Measurements from ENCODE around the gene AKAP6.

AKAP6 gene

DNA sequence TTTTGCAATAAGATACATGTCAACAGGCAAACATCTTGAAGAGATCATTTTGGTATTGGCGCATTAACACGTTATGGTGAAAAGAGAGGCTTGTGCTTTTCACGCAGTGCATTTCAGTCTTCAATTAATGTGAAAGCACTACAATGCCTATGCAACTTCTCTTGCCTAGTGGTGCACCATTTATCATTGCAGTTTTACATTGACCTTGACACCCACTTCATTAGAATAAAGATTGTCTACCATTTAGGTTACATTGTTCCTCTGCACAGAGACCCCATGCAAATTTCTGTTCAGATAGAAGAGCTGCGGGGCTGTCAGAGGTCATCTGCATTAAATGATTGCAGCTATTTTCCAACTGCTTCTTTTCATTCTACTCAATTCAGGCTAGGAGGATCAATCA is 397.4 kb downstream of the AKAP6 start:
- Histone ChIP-seq H3K27ac (ENCODE audit: low read depth, low read length, severe bottlenecking) (no peak overlapping the region), H3K4me1 (ENCODE audit: control insufficient read depth, insufficient read depth, low read length, poor library complexity, severe bottlenecking) (no peaks in the 10 kb centered on the region), H3K36me3 (ENCODE audit: control insufficient read depth, insufficient read depth, low read length) (no peaks in the 10 kb centered on the region), H3K9me3 (ENCODE audit: control insufficient read depth, low read length) (no peaks in the 10 kb centered on the region), H3K4me3 (ENCODE audit: extremely low read depth, insufficient read depth, low read length, poor library complexity, severe bottlenecking) (no peak overlapping the region)
- WGBS, 2 experiments (ENCODE audit: insufficient coverage in 2 of 2): 86 to 91% methylated on average over 4 of the region's 4 CpGs

DNA sequence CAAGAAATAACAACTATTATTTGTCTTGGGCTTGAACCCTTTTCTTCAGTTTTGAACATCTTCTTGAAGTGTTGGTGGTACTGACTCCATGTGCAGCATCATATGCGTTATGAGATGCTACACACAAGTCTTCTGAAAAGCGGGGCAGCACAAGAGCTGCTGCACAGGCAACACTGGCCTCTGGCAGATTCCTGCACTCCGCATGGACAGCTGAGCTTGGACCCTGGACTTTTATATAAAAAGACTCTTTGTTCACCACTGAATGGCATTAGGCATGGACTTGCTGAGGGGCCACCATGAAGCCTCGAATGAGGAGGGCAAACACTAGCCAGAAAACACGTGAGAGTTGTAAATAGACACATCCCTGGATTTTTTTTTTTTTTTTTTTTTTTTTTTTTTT is 398.7 kb downstream of the AKAP6 start:
- H3K27ac ChIP-seq (ENCODE audit: low read depth, low read length, severe bottlenecking): no peak overlapping the region
- H3K4me3 ChIP-seq (ENCODE audit: extremely low read depth, insufficient read depth, low read length, poor library complexity, severe bottlenecking): no peak overlapping the region
- no peaks in the 10 kb centered on the region for H3K4me1 ChIP-seq (ENCODE audit: control insufficient read depth, insufficient read depth, low read length, poor library complexity, severe bottlenecking)
- no peaks in the 10 kb centered on the region for H3K9me3 ChIP-seq (ENCODE audit: control insufficient read depth, low read length)
- WGBS, 2 experiments (ENCODE audit: insufficient coverage in 2 of 2): 90% methylated on average over 2 of the region's 5 CpGs; no CpG with 5 or more reads in 1 of the 2 experiments
- no peaks in the 10 kb centered on the region for H3K36me3 ChIP-seq (ENCODE audit: control insufficient read depth, insufficient read depth, low read length)

DNA sequence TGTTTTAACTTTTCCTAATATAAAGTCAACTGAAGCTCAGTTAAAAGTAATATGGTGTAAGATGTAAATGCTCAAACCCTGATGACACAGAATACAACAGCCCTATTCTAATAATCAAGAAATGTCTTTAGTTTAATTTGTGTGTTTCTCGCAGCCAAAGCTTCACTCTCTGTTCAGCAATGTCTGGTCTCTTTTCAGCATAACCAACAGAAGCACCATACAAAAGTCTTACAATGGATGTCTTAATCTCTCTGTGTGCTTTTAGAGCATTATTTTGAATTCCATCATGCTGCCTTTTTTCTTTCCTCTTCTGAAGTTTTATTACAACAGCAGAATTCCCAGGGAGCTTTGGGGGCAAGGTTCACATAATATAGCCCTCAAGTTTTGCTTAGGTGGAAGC is 399.4 kb downstream of the AKAP6 start:
- Histone ChIP-seq H3K27ac (ENCODE audit: low read depth, low read length, severe bottlenecking) (no peak overlapping the region), H3K4me1 (ENCODE audit: control insufficient read depth, insufficient read depth, low read length, poor library complexity, severe bottlenecking) (no peaks in the 10 kb centered on the region), H3K36me3 (ENCODE audit: control insufficient read depth, insufficient read depth, low read length) (no peaks in the 10 kb centered on the region), H3K9me3 (ENCODE audit: control insufficient read depth, low read length) (no peaks in the 10 kb centered on the region), H3K4me3 (ENCODE audit: extremely low read depth, insufficient read depth, low read length, poor library complexity, severe bottlenecking) (no peak overlapping the region)
- WGBS, 2 experiments (ENCODE audit: insufficient coverage in 2 of 2): no CpG with 5 or more reads among the region's 1 CpG

DNA sequence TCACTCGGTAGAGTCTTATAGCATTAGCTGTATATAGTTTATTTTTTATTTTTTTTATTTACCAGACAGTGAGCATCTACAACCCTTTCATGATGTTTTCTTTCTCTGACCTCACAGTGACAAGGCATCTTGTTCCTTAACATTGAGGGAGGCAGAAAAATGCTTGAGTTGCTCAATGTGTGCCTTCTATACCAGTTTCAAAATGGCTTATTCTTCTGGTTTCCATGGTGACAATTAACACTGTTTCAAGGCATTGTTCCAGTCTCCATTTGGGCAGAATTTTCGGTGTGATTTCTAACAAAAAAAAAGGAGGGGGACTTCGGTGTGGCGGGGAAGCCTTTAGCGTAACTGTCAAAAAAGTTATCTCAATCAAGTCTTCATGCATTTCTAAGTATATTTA is 399.9 kb downstream of the AKAP6 start:
- H3K36me3 ChIP-seq (ENCODE audit: control insufficient read depth, insufficient read depth, low read length): no peaks in the 10 kb centered on the region
- H3K4me3 ChIP-seq (ENCODE audit: extremely low read depth, insufficient read depth, low read length, poor library complexity, severe bottlenecking): no peak overlapping the region
- WGBS, 2 experiments (ENCODE audit: insufficient coverage in 2 of 2): 86% methylated on average over 1 of the region's 5 CpGs; no CpG with 5 or more reads in 1 of the 2 experiments
- no peaks in the 10 kb centered on the region for H3K9me3 ChIP-seq (ENCODE audit: control insufficient read depth, low read length)
- no peak overlapping the region for H3K27ac ChIP-seq (ENCODE audit: low read depth, low read length, severe bottlenecking)
- no peaks in the 10 kb centered on the region for H3K4me1 ChIP-seq (ENCODE audit: control insufficient read depth, insufficient read depth, low read length, poor library complexity, severe bottlenecking)

DNA sequence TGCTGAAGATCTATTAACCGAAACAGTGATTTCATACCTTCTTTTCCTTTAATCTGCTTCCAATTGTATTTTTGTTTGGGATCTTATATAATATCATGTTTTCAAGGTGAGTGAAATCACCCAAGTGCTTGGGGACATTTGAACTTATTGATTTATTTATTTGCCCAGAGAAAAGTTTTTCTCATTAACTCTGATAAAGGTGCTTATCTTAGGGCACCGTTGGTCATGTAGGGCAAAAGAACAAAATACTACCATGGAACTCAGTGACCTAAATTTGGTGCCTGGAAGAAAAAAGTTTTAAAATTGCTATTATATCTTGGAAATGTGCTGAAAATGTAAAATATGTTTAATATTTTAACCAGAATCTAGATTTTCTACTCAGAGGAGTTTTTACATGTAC is 402.2 kb downstream of the AKAP6 start:
- Histone ChIP-seq H3K9me3 (ENCODE audit: control insufficient read depth, low read length) (no peaks in the 10 kb centered on the region), H3K4me1 (ENCODE audit: control insufficient read depth, insufficient read depth, low read length, poor library complexity, severe bottlenecking) (no peaks in the 10 kb centered on the region), H3K27ac (ENCODE audit: low read depth, low read length, severe bottlenecking) (no peak overlapping the region), H3K4me3 (ENCODE audit: extremely low read depth, insufficient read depth, low read length, poor library complexity, severe bottlenecking) (no peak overlapping the region), H3K36me3 (ENCODE audit: control insufficient read depth, insufficient read depth, low read length) (no peaks in the 10 kb centered on the region)
- WGBS, 2 experiments (ENCODE audit: insufficient coverage in 2 of 2): no CpG with 5 or more reads among the region's 2 CpGs

DNA sequence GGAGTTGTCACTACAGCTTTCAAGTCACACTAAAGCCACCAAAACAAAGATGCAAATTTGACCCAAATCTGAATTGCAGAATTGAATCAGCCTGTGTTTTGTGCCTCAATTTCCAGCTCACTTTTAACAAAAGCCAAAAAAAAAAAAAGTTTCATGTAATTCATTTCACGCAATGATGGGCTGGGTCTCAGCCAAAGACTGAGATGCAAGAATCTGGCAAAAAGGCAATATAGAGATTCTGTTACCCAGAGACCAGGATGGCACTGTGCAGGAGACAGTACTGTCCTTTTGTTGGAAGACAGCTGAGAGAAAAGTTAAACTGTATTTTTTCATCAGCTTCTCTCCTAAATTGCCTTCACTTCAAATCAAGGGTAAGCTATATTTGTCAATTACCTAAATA is 403.9 kb downstream of the AKAP6 start:
- Histone ChIP-seq H3K4me1 (ENCODE audit: control insufficient read depth, insufficient read depth, low read length, poor library complexity, severe bottlenecking) (no peaks in the 10 kb centered on the region), H3K9me3 (ENCODE audit: control insufficient read depth, low read length) (no peaks in the 10 kb centered on the region), H3K4me3 (ENCODE audit: extremely low read depth, insufficient read depth, low read length, poor library complexity, severe bottlenecking) (no peak overlapping the region), H3K36me3 (ENCODE audit: control insufficient read depth, insufficient read depth, low read length) (no peaks in the 10 kb centered on the region), H3K27ac (ENCODE audit: low read depth, low read length, severe bottlenecking) (no peak overlapping the region)
- WGBS, 2 experiments (ENCODE audit: insufficient coverage in 2 of 2): 100% methylated on average over 1 of the region's 1 CpG

DNA sequence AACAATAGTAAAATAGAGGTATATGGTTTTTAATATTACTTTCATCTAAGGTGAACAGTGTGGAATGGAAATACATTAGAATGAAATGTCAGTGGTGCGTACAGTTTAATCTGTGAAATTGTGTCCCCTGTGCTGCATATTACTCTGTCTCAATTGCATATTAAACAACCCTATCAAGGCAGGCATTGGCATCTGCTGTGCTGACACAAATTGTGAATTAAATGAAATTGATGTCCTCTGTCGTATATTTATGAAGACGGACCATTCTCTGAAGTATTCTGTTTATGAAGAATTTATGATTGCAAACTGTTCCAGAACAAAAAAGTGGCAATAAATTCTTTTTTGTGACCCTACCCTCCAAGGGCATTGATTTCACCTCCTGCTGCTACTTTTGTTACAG is 405.2 kb downstream of the AKAP6 start:
- 77 to 96% methylated on average over 2 of the region's 3 CpGs for WGBS, 2 experiments (ENCODE audit: insufficient coverage in 2 of 2)
- Histone ChIP-seq H3K4me3 (ENCODE audit: extremely low read depth, insufficient read depth, low read length, poor library complexity, severe bottlenecking) (no peak overlapping the region), H3K4me1 (ENCODE audit: control insufficient read depth, insufficient read depth, low read length, poor library complexity, severe bottlenecking) (no peaks in the 10 kb centered on the region), H3K36me3 (ENCODE audit: control insufficient read depth, insufficient read depth, low read length) (no peaks in the 10 kb centered on the region), H3K9me3 (ENCODE audit: control insufficient read depth, low read length) (no peaks in the 10 kb centered on the region), H3K27ac (ENCODE audit: low read depth, low read length, severe bottlenecking) (no peak overlapping the region)

DNA sequence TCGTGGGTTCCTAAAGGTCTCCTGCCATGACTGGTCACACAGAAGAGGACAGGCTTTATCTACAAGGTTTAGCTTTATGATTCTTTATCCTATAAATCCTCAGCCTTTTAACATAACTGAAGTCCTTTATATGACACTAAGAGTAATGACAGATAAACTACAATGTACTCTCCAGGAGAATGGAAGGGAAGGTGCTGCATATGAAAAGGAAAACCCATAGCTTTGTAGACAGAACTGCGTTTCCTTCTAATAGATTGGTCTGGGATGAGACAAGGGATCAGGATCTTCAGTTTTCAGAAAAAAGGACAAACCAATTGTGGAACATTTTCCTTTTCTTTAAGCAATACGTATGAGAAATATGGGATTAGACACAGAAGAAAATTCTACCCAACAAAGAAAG is 408.5 kb downstream of the AKAP6 start:
- Histone ChIP-seq H3K27ac (ENCODE audit: low read depth, low read length, severe bottlenecking) (no peak overlapping the region), H3K4me1 (ENCODE audit: control insufficient read depth, insufficient read depth, low read length, poor library complexity, severe bottlenecking) (no peaks in the 10 kb centered on the region), H3K36me3 (ENCODE audit: control insufficient read depth, insufficient read depth, low read length) (no peaks in the 10 kb centered on the region), H3K4me3 (ENCODE audit: extremely low read depth, insufficient read depth, low read length, poor library complexity, severe bottlenecking) (no peak overlapping the region), H3K9me3 (ENCODE audit: control insufficient read depth, low read length) (no peaks in the 10 kb centered on the region)
- 75 to 85% methylated on average over 2 of the region's 3 CpGs for WGBS, 2 experiments (ENCODE audit: insufficient coverage in 2 of 2)

DNA sequence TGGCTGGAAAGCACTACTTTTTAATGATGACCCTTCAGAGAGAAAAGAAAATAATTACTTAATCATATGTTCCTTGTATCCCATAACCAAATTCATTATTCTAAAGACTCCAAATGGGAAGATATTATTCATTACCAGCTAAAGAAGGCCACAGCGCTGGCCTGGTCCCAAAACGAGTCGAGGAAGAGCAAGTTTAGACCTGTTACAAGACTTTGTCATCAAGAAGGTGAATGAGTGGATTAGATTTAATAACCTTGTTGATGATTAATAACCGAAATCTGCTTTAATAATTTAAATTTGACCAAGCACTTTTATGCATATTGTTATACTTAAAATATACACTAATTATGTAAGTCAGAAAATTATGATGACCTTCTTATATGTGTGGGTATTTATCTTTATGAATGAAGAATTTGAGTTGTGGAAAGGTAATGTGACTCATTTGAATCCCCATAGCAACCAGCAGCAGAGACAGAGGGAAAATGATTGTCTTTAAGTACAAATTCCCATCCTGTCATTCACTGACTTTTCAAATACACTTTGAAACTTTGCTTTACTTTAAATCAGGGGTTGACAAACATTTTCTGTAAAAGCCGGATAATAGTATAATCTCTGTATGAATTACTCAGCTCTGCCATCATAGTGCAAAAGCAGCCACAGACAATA is 409.2 kb downstream of the AKAP6 start:
- no CpG with 5 or more reads among the region's 5 CpGs for WGBS, 2 experiments (ENCODE audit: insufficient coverage in 2 of 2)
- H3K4me3 ChIP-seq (ENCODE audit: extremely low read depth, insufficient read depth, low read length, poor library complexity, severe bottlenecking): no peak overlapping the region
- no peaks in the 10 kb centered on the region for H3K9me3 ChIP-seq (ENCODE audit: control insufficient read depth, low read length)
- H3K36me3 ChIP-seq (ENCODE audit: control insufficient read depth, insufficient read depth, low read length): no peaks in the 10 kb centered on the region
- no peaks in the 10 kb centered on the region for H3K4me1 ChIP-seq (ENCODE audit: control insufficient read depth, insufficient read depth, low read length, poor library complexity, severe bottlenecking)
- H3K27ac ChIP-seq (ENCODE audit: low read depth, low read length, severe bottlenecking): no peak overlapping the region

DNA sequence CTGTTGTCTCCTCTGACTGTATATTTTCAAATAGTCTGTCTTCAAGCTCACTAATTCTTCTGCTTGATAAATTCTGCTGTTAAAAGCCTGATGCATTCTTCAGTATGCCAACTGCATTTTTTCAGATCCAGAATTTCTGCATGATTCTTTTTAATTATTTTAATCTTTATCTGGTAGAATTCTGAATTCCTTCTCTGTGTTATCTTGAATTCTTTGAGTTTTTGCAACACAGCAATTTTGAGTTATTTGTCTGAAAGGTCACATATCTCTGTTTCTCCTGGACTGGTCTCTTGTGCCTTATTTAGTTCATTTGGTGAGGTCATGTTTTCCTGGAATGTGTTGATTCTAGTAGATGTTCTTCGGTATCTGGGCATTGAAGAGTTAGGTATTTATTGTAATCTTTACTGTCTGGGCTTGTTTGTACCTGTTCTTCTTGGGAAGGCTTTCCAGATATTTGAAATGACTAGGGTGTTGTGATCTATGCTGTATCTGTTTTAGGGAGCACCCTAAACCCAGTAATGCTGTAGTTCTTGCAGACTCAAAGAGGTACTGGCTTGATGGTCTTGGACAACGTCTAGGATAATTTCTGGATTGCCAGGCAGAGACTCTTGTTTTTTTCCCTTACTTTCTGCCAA is 415.8 kb downstream of the AKAP6 start:
- H3K9me3 ChIP-seq (ENCODE audit: control insufficient read depth, low read length): no peaks in the 10 kb centered on the region
- H3K36me3 ChIP-seq (ENCODE audit: control insufficient read depth, insufficient read depth, low read length): no peaks in the 10 kb centered on the region
- no peaks in the 10 kb centered on the region for H3K4me1 ChIP-seq (ENCODE audit: control insufficient read depth, insufficient read depth, low read length, poor library complexity, severe bottlenecking)
- no peak overlapping the region for H3K4me3 ChIP-seq (ENCODE audit: extremely low read depth, insufficient read depth, low read length, poor library complexity, severe bottlenecking)
- no peak overlapping the region for H3K27ac ChIP-seq (ENCODE audit: low read depth, low read length, severe bottlenecking)
- WGBS, 2 experiments (ENCODE audit: insufficient coverage in 2 of 2): 84% methylated on average over 2 of the region's 2 CpGs; no CpG with 5 or more reads in 1 of the 2 experiments

DNA sequence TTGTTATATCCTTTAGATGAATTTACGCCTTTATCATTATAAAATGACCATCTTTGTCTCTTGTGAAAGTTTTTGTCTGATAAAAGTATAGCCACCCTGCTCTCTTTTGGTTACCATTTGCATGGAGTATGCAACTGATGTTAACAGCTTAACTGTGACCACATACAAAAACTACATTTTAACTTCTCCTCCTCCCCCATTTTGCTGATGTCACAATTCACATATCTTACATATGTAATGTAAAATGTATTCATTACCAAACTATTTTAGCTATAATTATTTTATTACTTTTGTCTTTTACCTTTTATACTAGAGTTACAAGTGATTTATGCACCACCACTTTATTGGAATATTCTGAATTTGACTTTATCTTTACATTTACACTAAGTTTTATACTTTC is 425.1 kb downstream of the AKAP6 start:
- Histone ChIP-seq H3K4me1 (ENCODE audit: control insufficient read depth, insufficient read depth, low read length, poor library complexity, severe bottlenecking) (no peaks in the 10 kb centered on the region), H3K9me3 (ENCODE audit: control insufficient read depth, low read length) (peaks cover 9% of the 10 kb centered on the region), H3K27ac (ENCODE audit: low read depth, low read length, severe bottlenecking) (no peak overlapping the region), H3K4me3 (ENCODE audit: extremely low read depth, insufficient read depth, low read length, poor library complexity, severe bottlenecking) (no peak overlapping the region), H3K36me3 (ENCODE audit: control insufficient read depth, insufficient read depth, low read length) (no peaks in the 10 kb centered on the region)
- WGBS, 2 experiments (ENCODE audit: insufficient coverage in 2 of 2): no CpG with 5 or more reads among the region's 1 CpG

All from mesodermal cell (in vitro differentiated cells).